Right lung (tissue), 5 donors: Measurements from ENCODE around the gene C22orf23. TPM values are rescaled to one million over a fixed set of nuclear protein-coding genes. Genes with fewer than 3 reads are reported as not detected.
A peak's percentile ranks its signal among the peaks of the same experiment; 100 is the strongest.
"Not testable (repeated sequence)": the region's sequence is repeated elsewhere in the genome, so short reads cannot be mapped to it uniquely, and the experiment has no call there.

Source experiments
- DNase-seq, 2 donors: peaks; one replicate each; pipeline ENCODE4 v3.0.0-alpha.2; 2013
- polyA plus RNA-seq, 5 donors: library from polyadenylated mRNA; unstranded; fragments of 120-200 nt; gene quantifications; one replicate each; pipeline versions ENCODE4 v1.2.1 to v1.2.3, GENCODE V29; 2013; ENCODE audit warnings: inconsistent platforms in 1 of 5, low replicate concordance in 1 of 5; ENCODE audit not compliant: insufficient read length in 5 of 5, insufficient read depth in 1 of 5

The C22orf23 gene
- polyA plus RNA-seq, 5 donors, result 3.9 to 6.8 (median 4.4) TPM

DNA sequence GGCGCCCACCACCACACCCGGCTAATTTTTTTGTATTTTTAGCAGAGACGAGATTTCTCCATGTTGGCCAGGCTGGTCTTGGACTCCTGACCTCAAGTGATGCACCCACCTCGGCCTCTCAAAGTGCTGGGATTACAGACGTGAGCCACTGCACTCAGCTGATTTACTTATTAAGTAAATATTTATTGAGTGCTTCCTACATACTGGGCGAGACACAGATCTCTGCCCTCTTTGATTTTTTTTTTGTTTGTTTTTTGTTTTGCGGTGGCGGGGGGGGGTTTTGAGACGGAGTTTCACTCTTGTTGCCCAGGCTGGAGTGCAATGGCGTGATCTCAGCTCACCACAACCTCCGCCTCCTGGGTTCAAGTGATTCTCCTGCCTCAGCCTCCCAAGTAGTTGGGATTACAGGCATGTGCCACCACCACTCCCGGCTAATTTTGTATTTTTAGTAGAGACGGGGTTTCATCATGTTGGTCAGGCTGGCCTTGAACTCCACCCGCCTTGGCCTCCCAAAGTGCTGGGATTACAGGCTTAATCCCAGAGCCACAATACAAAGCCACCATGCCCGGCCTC is 2.5 kb upstream of the C22orf23 start:
- not testable (repeated sequence) for DNase-seq

DNA sequence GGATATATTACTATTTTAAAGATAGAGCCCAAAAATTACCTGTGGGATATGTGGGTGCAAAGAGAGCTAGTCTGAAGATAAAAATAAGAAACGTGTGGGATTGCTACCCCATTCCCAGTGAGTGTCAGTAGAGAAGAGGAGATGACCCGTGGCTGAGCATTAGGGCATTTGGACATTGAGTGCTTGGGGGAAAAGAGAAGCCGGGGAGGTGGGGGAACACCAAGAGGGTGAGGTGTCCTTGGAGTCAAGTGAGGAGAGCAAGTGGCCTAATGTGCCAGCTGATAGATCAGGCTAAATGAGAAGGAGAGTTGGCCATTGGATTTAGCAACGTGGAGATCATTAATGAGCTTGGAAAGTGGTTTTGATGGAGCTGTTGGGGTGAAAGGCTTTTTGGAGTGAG is 1.3 kb upstream of the C22orf23 start:
- DNase-seq, result no peak

DNA sequence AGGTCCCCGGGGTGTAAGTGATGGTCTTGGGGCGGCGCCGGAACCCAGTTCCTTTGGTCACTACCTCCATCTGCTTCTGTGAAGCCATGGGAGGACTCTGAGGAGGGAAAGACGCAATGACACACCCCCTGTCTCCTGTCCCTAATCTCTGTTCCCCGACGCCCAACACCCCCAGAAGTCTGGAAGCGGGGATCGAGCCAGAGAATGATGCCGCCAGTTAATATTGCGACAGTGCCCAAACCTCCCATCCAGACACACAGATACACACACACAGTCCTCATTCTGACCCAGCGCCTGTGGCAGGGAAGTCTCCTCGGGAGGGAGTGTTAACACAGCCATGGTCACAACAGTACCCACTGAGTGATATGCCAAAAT is 352 bp downstream of the C22orf23 start:
- no peak for DNase-seq

DNA sequence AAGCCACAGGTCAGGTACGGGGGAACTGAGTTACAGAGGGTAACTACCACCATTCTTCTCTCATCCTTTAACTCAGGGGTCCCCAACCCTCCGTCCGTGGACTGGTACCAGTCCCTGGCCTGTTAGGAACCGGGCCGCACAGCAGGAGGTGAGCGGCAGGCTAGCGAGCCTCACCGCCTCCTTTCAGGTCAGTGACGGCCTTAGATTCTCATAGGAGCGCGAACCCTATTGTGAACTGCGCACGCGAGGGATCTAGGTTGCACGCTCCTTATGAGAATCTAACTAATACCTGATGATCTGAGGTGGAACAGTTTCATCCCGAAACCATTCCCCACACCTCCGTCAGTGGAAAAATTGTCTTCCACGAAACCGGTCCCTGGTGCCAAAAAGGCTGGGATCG is 772 bp downstream of the C22orf23 start:
- not testable (repeated sequence) for DNase-seq

DNA sequence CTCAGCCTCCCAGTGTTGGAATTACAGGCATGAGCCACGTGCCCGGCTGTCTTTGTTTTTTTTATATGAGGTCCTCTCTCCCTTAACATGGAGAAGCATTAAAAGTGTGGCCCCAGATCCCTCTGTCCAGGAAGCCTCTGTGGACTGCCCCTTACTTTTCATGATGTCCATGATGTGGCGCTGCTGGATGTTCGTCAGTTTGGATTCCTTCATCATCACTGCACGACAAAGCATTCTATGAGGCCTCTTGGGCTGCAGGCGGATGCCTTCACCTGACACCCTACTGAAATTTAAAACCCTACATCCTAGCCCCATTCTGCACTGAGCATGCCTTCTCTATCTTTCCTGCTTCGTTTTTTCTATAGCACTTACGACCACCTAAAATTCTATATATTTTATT is 2.1 kb downstream of the C22orf23 start:
- no peak for DNase-seq

DNA sequence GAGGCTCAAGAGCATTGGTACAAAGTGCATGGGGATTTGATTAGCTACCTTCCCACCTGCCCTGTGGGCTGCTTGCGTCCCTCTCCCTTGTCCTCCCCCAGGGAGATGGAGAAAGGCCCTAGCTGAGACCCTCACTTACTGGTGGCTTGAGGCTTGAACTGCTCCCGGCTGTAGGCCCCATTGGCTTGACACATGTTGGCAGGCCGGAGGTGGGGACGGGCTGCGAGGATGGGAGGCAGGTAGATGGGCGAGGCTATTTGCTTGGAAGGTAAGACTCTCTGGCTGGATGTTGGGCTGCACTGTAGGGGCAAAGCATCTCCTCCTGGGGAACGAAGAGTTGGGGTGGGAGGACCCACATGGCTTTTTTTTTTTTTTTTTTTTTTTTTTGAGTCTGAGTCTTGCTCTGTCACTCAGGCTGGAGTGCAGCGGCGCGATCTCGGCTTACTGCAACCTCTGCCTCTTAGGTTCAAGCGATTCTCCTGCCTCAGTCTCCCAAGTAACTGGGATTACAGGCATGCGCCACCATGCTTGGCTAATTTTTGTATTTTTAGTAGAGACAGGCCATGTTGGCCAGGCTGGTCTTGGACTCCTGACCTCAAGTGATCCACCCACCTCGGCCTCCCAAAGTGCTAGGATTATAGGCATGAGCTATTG is 6.1 kb downstream of the C22orf23 start:
- not testable (repeated sequence) for DNase-seq

DNA sequence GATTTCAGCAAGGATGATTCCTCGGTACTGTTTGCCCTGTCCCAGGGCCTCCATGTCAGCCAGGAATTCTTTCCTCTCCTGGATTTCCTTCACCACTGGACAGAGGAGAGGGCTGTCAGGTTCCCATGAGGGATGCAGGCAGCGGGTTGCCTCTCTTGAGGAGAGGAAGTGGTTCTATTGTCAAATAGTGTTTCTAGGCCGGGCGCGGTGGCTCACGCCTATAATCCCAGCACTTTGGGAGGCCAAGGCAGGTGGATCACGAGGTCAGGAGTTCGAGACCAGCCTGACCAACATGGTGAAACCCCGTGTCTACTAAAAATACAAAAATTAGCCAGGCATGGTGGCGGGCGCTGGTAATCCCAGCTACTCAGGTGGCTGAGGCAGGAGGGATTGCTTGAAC is 9.0 kb downstream of the C22orf23 start:
- not testable (repeated sequence) for DNase-seq

DNA sequence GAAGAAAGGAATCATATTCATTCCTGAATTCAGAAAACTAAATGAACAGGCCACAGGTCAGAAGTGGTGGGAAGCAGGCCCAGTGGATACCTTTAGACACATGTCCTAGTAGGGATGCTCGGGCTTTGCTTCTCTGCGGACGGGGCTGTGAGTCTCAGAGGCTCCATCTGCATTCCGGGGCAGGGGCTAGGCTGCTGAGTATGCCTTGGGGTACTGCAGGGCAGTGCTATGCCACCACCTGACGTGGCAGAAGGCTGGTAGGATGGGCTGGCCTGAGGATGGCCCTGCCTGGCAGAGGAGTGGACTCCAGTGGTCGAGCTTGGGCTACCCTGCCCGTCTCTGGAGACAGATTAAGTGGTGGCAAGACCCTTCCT is 9.6 kb downstream of the C22orf23 start:
- no peak for DNase-seq

DNA sequence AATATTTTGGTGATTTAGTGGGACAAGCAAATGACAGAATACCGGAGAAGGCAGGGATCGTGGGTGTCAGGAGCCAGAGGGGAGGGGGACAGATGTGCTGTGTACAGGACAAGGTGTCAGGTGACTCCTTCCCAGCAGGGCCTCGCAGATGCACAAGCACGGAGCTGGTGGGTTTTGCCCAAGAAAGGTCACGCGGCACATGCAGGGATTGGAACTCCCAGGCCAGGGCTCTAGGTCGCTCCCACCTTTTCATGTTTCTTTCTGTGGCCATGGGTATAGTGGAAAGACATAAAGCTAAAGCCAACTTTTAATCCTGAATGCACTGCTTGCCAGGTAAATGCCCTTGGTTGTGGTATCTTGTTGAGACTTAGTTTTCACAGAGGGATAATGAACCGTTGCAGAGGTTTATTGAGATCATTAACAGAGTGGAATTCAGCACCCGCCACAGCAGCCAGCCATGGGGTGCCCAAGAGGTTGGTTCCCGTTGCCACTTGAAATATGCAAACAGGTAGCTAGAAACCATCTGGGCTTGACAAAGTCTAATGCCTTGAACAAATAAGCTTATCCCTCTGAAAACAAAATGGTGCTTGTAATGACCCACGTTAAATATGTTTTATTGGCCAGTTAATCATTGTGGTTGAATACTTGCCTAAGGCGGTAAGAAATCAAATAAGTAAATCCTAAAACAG is 10.1 kb downstream of the C22orf23 start:
- no peak for DNase-seq

DNA sequence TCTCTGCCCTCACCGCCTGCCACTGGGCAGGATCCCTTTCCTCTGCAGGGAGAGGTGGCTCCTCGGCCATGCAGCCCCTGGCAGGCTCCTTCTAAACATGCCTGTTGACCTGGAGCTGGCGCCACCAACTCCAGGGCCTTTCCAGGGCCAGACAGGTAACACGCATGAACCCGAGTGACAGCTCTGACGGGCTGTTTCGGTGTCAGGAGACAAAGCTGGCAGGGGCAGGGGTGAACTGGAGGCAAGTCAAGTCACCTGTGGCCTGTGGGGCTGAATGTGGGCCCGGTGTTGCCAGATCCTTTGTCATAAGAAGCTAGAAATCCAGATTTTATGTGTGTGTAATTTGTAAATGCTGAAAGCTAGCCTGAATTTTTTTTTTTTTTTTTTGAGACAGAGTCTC is 11.3 kb downstream of the C22orf23 start:
- no peak for DNase-seq

DNA sequence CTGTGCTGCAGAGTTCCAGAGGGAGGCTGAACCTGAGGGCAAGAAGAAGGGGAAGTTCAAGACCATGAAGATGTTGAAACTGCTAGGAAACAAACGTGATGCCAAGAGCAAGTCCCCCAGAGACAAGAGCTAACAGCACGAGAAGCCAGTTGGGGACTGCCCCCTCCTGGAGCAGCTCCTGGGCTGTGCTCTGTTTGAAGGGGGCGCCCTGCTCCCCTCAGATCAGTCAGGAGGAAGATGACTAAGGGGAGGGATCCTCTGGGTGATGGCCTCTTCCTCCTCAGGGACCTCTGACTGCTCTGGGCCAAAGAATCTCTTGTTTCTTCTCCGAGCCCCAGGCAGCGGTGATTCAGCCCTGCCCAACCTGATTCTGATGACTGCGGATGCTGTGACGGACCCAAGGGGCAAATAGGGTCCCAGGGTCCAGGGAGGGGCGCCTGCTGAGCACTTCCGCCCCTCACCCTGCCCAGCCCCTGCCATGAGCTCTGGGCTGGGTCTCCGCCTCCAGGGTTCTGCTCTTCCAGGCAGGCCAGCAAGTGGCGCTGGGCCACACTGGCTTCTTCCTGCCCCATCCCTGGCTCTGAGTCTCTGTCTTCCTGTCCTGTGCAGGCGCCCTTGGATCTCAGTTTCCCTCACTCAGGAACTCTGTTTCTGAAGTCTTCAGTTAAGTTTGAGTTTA is 12.6 kb downstream of the C22orf23 start:
- no peak for DNase-seq

DNA sequence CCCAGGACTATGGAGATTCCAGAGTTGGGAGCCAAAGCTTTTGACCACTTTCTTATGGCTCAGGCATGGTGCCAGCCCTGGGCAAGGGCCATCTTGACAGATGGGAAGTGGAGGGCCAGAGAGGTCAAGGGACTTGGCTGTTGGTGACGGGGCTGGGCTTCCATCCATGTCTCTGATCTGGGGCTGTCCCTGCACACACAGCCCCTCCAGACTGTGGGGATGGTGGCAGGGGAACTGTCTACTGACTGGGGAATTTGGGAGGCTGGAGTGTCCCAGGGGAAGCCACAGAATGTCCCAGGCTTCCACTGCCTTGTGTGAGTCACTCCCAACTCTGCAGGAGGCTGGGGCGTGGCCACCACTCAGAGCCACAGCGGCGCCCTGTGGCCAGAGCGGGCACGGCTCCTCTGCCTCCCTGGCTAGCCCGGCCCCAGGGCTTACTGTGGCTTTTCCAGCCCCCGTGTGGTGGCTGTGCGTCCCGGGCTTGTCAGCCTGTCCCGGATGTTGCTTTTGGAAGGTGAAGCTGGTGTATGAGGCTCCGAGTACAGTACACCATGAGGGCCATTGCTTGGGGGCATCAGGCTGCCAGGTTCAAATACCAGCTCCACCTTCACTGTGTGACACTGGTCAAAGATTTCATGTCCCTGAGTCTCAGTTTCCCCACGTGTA is 19.6 kb downstream of the C22orf23 start:
- DNase-seq, result peak; percentile 81 to 85

DNA sequence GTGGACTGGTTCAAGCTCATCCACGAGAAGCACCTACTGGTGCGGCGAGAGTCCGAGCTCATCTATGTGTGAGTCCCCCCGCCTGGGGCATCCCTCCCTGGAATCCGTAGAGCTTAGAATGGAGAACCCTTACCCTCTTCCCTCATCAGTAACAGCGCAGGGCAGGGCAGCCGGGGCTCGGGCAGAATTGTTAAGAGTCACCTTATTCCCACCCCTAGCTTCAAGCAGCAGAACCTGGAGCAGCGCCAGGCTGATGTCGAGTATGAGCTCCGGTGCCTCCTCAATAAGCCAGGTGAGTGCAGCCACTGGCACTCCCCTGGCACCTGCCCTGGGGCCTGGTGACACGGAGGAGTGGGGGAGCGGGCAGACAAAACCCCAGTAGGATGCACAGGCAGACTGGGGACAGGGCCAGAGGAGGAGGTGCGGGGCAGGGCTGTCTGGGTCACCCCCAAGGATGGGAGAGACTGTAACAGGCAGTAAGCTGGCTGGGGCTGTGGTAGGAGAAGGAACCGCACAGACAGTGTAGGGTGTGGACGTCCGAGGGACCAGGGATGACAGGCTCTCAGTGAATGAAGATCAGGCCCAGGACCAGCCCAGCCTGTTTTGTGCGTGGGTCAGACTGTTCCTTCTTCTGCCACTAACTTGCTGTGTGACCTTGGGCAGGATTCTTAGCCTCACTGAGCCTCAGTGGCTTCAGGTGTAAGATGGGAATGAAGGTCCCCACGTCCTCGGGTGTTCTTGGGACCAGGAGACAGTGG is 20.4 kb downstream of the C22orf23 start:
- DNase-seq, result peak; percentile 27 to 38

DNA sequence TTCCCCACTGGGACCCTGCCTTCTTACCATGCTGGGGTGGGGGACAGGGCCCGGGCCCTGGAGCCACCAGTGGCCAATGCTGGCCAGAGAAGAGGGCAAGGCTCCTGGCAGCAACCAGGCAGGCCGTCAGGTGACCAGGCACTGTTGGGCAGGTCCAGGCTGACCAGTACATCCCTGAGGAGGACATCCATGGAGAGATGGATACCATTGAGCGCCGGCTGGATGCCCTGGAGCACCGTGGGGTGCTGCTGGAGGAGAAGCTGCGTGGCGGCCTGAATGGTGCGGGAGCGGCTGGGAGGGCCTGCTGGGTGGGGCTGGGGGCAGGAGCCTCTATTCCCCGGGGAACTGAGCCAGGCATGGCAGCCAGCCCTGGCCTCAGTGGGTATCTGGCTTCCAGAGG is 21.0 kb downstream of the C22orf23 start:
- DNase-seq, result no peak

DNA sequence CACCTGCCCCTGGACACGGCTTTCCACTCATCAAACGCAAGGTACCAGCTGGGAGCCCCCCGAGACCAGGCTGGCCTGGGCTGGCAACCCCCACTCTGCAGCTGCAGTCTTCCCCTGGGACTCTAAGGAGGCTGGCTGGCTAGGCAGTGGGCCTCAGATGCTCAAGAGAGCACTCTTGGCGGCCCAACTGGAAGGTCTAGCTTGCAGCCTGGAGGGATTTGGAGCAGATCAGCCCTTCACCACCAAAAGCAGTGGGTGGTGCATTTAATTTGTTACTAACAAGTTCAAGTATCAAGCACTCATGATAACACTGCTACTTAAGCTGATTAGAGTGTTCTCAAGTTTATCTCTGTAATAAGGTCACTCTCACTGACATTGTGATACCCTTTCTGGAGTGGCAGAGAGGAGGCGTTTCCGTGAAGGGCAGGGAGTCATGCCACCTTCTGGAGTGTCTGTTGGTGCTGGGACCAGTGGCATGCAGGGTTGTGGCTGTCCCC is 21.5 kb downstream of the C22orf23 start:
- DNase-seq, result peak in 1 of 2 donors; percentile 19

DNA sequence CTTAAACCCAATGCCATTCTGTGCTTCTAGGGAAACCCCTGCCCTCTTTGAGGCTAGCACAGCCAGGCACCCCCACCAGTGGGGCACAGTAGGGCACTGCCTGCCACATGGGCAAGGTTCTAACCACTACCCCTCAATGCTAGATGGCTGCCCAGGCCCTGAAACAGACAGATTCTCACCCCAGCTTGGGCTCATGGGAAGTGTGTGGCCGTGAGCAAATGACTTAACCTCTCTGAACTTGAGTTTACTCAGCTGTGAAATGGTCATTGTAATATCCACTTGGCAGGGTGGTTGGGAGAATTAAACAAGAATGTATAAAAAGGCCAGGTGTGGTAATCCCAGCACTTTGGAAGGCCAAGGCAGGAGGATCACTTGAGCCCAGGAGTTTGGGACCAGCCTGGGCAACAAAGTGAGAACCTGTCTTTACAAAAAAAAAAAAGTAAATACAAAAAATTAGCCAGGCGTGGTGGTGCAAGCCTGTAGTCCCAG is 22.4 kb downstream of the C22orf23 start:
- no peak for DNase-seq

DNA sequence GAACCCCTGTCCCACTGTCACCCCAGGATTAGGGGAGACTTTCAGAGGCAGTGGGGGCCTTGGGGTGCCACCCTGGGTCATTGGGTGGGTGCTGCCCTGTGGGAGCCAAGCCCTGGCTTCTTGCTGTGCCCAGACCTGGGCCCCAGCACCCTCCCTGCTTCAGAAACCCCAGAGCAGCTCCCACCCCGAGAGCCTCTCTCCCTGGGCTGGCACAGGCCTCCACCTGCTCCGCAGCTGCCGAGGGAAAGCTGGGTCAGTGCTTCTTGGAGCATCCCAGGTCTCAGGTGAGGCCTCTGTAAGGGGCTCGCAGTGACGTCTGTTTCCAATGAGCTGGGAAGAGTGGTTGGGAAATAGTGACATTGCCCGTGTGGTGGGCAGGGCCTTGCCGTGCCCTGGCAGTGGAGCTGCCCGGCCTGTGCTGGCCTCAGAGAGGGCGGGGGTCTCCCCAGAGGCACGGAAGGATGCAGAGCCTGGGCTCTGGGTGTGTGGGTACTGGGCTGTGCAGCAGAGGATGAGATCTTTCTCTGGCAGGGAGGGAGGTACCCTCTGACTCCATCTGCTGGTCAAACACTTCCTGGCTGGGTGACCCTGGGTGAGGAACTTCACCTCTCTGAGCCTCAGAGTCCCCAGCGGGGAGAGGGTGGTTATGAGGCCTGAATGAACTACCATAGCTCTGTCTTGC is 23.0 kb downstream of the C22orf23 start:
- no peak for DNase-seq

DNA sequence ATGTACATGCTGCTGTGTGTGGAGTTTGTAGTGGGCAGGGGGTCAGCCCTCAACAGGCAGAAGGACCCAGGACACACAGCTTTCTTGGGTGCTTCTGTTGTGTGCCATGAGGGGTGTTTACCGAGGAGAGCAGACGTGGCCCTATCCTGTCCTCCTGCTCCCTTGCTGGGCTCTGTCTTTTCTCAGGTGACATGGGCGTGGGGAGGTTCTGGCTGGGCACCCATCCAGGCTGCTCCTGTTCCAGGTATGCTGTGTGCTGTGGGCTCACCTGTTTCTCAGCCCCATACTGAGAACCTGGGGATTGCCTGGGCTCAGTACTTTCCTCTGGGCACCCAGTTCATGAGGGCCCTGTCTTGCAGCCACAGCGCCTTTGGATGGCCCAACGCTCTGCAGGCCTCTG is 24.0 kb downstream of the C22orf23 start:
- DNase-seq, result no peak

DNA sequence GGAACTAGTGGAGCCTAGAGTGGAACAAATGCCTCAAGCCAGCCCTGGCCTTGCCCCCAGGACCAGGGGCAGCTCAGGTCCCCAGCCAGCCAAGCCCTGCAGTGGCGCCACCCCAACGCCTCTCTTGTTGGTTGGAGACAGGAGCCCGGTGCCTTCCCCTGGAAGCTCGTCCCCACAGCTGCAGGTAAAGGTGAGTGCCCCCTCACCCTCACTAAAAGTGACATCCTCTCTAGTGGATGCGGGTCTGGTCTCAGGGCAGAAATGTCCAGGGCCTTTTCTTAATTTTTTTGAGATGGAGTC is 25.8 kb downstream of the C22orf23 start:
- DNase-seq, result no peak

DNA sequence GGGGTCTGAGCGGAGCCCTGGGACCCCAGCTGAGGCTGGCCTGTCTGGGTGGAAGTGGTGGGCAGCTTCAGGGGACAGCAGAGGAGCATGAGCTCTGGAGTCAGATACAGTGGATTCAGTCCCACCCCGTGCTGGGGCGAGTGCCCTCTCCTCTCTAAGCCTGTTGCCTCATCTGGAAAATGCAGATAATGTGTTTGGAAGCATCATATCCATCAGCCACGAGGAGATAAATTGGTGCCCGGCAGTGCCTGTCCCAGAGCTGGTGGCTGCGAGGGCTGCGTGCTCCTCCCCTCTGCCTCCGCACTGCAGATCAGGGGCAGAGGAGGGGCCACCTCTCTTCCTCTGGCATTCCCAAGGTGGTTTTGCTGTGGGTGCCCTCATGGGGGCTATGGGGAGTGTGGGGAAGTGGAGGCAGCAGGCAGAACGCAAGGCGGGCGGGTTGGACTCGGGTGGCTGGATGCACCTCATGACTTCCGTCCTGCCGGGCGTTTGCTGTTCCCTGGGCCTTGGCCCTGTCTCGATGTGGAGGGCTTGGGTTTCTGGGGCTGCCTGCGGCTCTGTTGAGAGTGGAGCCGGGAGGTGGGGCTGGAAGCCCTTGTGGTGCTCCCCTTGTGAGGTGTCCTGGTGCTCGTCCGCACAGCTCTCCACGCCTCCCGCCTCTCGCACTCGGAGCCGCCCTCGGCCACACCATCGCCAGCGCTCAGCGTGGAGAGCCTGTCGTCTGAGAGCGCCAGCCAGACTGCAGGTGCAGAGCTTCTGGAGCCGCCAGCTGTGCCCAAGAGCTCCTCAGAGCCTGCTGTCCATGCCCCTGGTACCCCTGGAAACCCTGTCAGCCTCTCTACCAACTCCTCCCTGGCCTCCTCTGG is 26.4 kb downstream of the C22orf23 start:
- no peak for DNase-seq
